Measurements from ENCODE around the gene RPRD1B.

The RPRD1B gene

GRCh38 chr20:38033330-38034107, at the start of gene RPRD1B, which contains the start of gene TTI1:
Gene RPRD1B, plus strand, starts transcription at chr20:38033746. Its CDS starts 202 bp downstream, at chr20:38033948.
Gene TTI1, minus strand, starts transcription at chr20:38033456. Its CDS starts 19,640 bp downstream, at chr20:38013816.
- DNase-seq (ENCODE audit: low read depth in 1 of 2, low spot score in 1 of 2) = peak; percentile 66 to 77

GRCh38 chr20:37984018-37984785, 49.3 kb upstream of the RPRD1B start:
- no peak for DNase-seq (ENCODE audit: low read depth in 1 of 2, low spot score in 1 of 2)

GRCh38 chr20:37986044-37986858, 47.3 kb upstream of the RPRD1B start:
- DNase-seq (ENCODE audit: low read depth in 1 of 2, low spot score in 1 of 2) = no peak

- no peak for DNase-seq (ENCODE audit: low read depth in 1 of 2, low spot score in 1 of 2)
Measured at GRCh38 chr20:37986873-37987601, 46.5 kb upstream of the RPRD1B start.

GRCh38 chr20:37987602-37988290, 45.8 kb upstream of the RPRD1B start:
- DNase-seq (ENCODE audit: low read depth in 1 of 2, low spot score in 1 of 2) = no peak

GRCh38 chr20:37988306-37988954, 45.1 kb upstream of the RPRD1B start:
- DNase-seq (ENCODE audit: low read depth in 1 of 2, low spot score in 1 of 2) = no peak

- no peak for DNase-seq (ENCODE audit: low read depth in 1 of 2, low spot score in 1 of 2)
Measured at GRCh38 chr20:37989601-37990295, 43.8 kb upstream of the RPRD1B start.

- no peak for DNase-seq (ENCODE audit: low read depth in 1 of 2, low spot score in 1 of 2)
Measured at GRCh38 chr20:37990571-37991151, 42.9 kb upstream of the RPRD1B start.

GRCh38 chr20:37991157-37991866, 42.2 kb upstream of the RPRD1B start:
- no peak for DNase-seq (ENCODE audit: low read depth in 1 of 2, low spot score in 1 of 2)

- DNase-seq (ENCODE audit: low read depth in 1 of 2, low spot score in 1 of 2) = no peak
Measured at GRCh38 chr20:37991908-37992307, 41.6 kb upstream of the RPRD1B start.

- no peak for DNase-seq (ENCODE audit: low read depth in 1 of 2, low spot score in 1 of 2)
Measured at GRCh38 chr20:37992802-37993409, 40.6 kb upstream of the RPRD1B start.

- DNase-seq (ENCODE audit: low read depth in 1 of 2, low spot score in 1 of 2) = no peak
Measured at GRCh38 chr20:37994512-37994911, 39.0 kb upstream of the RPRD1B start.

- no peak for DNase-seq (ENCODE audit: low read depth in 1 of 2, low spot score in 1 of 2)
Measured at GRCh38 chr20:37995856-37996605, 37.5 kb upstream of the RPRD1B start.

- no peak for DNase-seq (ENCODE audit: low read depth in 1 of 2, low spot score in 1 of 2)
Measured at GRCh38 chr20:37997516-37997915, 36.0 kb upstream of the RPRD1B start.

- DNase-seq (ENCODE audit: low read depth in 1 of 2, low spot score in 1 of 2) = no peak
Measured at GRCh38 chr20:37999526-38000263, 33.9 kb upstream of the RPRD1B start.

- no peak for DNase-seq (ENCODE audit: low read depth in 1 of 2, low spot score in 1 of 2)
Measured at GRCh38 chr20:38000293-38000692, 33.3 kb upstream of the RPRD1B start.

Measured in stimulated activated CD4-positive, alpha-beta T cell treated with anti-CD3 and anti-CD28 coated beads, Interleukin-15, amount 100 ng/mL, for 1 hour (primary cell).